GM18907 (cell line): ENCODE data around the gene DSC1.
"Not testable (repeated sequence)": the region's sequence is repeated elsewhere in the genome, so short reads cannot be mapped to it uniquely, and the experiment has no call there.

ENCODE experiments used
- ATAC-seq: cut with Tn5 transposase; IDR thresholded peaks from one replicate; pipeline ENCODE4 v1.9.1; 2021; ENCODE audit warnings: mild to moderate bottlenecking, moderate library complexity; ENCODE audit not compliant: unreplicated experiment

Gene DSC1

GRCh38 chr18:31177369-31177768 is 14.7 kb upstream of the DSC1 start:
- not testable (repeated sequence) for ATAC-seq

- ATAC-seq = no peak
Measured at GRCh38 chr18:31176531-31176930, 13.9 kb upstream of the DSC1 start.

- no peak for ATAC-seq
Measured at GRCh38 chr18:31171144-31171839, 8.6 kb upstream of the DSC1 start.

GRCh38 chr18:31170335-31170734 is 7.7 kb upstream of the DSC1 start:
- ATAC-seq = no peak

- no peak for ATAC-seq
Measured at GRCh38 chr18:31162419-31162793, 250 bp downstream of the DSC1 start.

- ATAC-seq = no peak
Measured at GRCh38 chr18:31161757-31162418, 768 bp downstream of the DSC1 start.

- no peak for ATAC-seq
Measured at GRCh38 chr18:31156821-31157763, 5.6 kb downstream of the DSC1 start.

- ATAC-seq = no peak
Measured at GRCh38 chr18:31155498-31155897, 7.2 kb downstream of the DSC1 start.

GRCh38 chr18:31154181-31154580 is 8.5 kb downstream of the DSC1 start:
- ATAC-seq = no peak

GRCh38 chr18:31149351-31149750 is 13.3 kb downstream of the DSC1 start:
- no peak for ATAC-seq

GRCh38 chr18:31148600-31148999 is 14.1 kb downstream of the DSC1 start:
- ATAC-seq = no peak

GRCh38 chr18:31146809-31147208 is 15.8 kb downstream of the DSC1 start:
- ATAC-seq = no peak

- ATAC-seq = no peak
Measured at GRCh38 chr18:31143025-31143424, 19.6 kb downstream of the DSC1 start.

- no peak for ATAC-seq
Measured at GRCh38 chr18:31138709-31139108, 23.9 kb downstream of the DSC1 start.

GRCh38 chr18:31134988-31135529 is 27.6 kb downstream of the DSC1 start:
- ATAC-seq = no peak

GRCh38 chr18:31129398-31130115 is 33.1 kb downstream of the DSC1 start:
- no peak for ATAC-seq

GRCh38 chr18:31125878-31126277 is 36.8 kb downstream of the DSC1 start:
- no peak for ATAC-seq

- not testable (repeated sequence) for ATAC-seq
Measured at GRCh38 chr18:31123125-31123524, 39.5 kb downstream of the DSC1 start.

- no peak for ATAC-seq
Measured at GRCh38 chr18:31120594-31120993, 42.1 kb downstream of the DSC1 start.

- no peak for ATAC-seq
Measured at GRCh38 chr18:31116853-31117595, 45.6 kb downstream of the DSC1 start.
